ENCODE measurements around the gene GSTM4. TPM values are rescaled to one million over a fixed set of nuclear protein-coding genes. Genes with fewer than 3 reads are reported as not detected.

The GSTM4 gene
- total and polyA plus RNA-seq, 2 donors (not counting 1 experiment from before 2014, with no cell fraction given): 28.6 to 56.5 TPM

DNA sequence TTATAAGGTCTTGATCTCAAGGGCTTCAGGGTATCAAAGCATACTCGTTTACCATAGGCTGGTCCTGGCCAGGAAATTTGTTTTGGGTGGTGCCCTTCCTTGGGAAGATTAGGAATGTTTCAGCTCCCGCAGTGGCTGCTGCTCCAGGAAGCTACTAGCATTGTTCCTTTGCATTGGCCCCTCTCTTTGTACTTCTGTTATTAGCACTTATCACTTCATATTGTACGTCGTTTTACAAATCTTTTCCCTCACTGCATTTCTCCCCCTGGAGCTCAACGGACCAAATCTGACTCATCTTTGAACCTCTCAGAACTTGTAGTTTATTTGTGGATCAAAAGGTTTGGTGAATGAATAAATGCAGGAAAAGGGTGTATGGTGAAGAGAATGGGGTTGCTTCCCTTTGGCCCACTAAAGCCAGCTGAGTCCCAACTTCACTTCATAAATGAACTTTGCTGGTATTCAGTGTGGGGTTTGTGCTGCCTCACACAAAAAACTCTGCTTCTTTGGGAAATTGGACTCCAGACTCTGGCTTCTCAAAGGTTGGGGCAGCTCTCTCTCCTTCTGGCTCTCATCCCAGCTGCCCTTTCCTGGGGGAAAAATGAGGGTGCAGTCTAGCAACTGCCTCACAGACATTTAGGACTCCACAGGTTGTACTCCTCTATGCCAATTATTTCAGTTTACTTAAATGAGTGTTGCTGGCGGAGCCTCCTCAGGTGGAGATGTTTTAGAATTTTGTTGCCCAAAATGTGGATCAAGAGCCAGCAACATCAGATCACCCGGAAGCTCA is 42.3 kb upstream of the GSTM4 start:
- H3K27me3 Mint-ChIP-seq: peaks cover 3% of the 10 kb centered on the region
- no peak overlapping the region for H3K27ac Mint-ChIP-seq
- Histone ChIP-seq H3K9ac (ENCODE audit: low read length) (no peak overlapping the region), H3K27ac (ENCODE audit: low read length in 2 of 2) (no peak overlapping the region), H3K79me2 (ENCODE audit: control insufficient read depth, insufficient read depth, low read length) (no peaks in the 10 kb centered on the region), H3K4me3 (ENCODE audit: control extremely low read depth in 1 of 5, extremely low read depth in 1 of 5, insufficient read depth in 1 of 5, low read depth in 2 of 5, low read length in 4 of 5) (no peak overlapping the region), H3K36me3 (replicated peaks in 1 of 2; ENCODE audit: control extremely low read depth in 1 of 2, control insufficient read depth in 1 of 2, extremely low read depth in 1 of 2, insufficient read depth in 2 of 2, low read length in 1 of 2) (no peaks in the 10 kb centered on the region), H3K4me1 (ENCODE audit: control insufficient read depth in 2 of 2, insufficient read depth in 2 of 2, low read length in 2 of 2) (peaks cover 14 to 15% of the 10 kb centered on the region in 2 donors), H4K20me1 (ENCODE audit: control insufficient read depth, insufficient read depth, low read length, poor library complexity, severe bottlenecking) (no peaks in the 10 kb centered on the region), H3K9me3 (ENCODE audit: control extremely low read depth in 1 of 3, control insufficient read depth in 2 of 3, insufficient read depth in 1 of 3, low read length in 2 of 3) (no peaks in the 10 kb centered on the region), H2AFZ (ENCODE audit: insufficient read depth, low read depth, low read length, poor library complexity, severe bottlenecking) (no peak overlapping the region), H3K4me2 (replicated peaks; ENCODE audit: low read depth, low read length, poor library complexity, severe bottlenecking) (no peak overlapping the region), H3K27me3 (replicated peaks in 1 of 4; ENCODE audit: control extremely low read depth in 1 of 4, control insufficient read depth in 3 of 4, insufficient read depth in 4 of 4, low read length in 3 of 4) (peaks cover 0 to 3% (median 0%) of the 10 kb centered on the region in 4 experiments)
- H3K4me3 Mint-ChIP-seq: no peak overlapping the region
- ChIA-PET CTCF (interaction anchor here (1.5 to 2.8 kb wide), 3 partner anchors 27 to 68 kb away, joined by 3 to 13 read pairs (median 7); no protein-coding TSS in a partner anchor), POLR2A (no interaction called here)
- H3K4me1 Mint-ChIP-seq: peaks cover 15% of the 10 kb centered on the region
- 92% methylated on average over 2 of the region's 7 CpGs for WGBS (ENCODE audit: insufficient coverage)
- TF ChIP-seq EZH2 (IDR thresholded peaks at IDR 0.05; ENCODE audit: borderline replicate concordance, insufficient read depth, low read depth, low read length, poor library complexity, severe bottlenecking) (no peak), CTCF (IDR thresholded peaks at IDR 0.05) (no peak)
- DNase-seq (no peak), ATAC-seq (ENCODE audit: low read depth) (no peak)
- no peaks in the 10 kb centered on the region for H3K9me3 Mint-ChIP-seq (ENCODE audit: insufficient read depth)
- intact Hi-C loops (cut with micrococcal nuclease): no loop called here

DNA sequence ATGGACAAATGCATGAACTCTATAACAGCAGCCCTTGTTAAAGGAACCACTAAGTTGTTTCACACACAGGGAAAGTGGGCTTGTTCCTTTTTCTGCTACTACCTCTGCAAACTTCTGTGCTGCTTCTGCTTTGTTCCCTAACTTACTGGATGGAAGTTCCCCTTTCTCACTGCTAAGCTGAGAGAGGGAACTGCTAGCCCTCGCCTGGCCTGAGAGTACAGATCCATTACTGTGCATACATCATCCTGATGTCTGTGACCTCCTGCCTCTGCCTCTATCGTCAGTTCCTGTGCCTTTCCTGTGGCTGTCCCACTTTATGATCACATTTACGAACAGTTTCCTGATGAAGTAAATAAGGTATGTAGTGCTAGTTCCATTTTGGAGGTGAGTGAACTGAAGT is 40.0 kb upstream of the GSTM4 start:
- peak; percentile 44 for ATAC-seq (ENCODE audit: low read depth)
- H2AFZ ChIP-seq (ENCODE audit: insufficient read depth, low read depth, low read length, poor library complexity, severe bottlenecking): no peak overlapping the region

More for the DNA sequence above, 40.0 kb upstream of the GSTM4 start:
- Mint-ChIP-seq H3K27me3 (peaks cover 3% of the 10 kb centered on the region), H3K4me1 (peaks cover 30% of the 10 kb centered on the region), H3K27ac (peak overlapping the region; percentile 42), H3K9me3 (ENCODE audit: insufficient read depth) (no peaks in the 10 kb centered on the region), H3K4me3 (peak overlapping the region; percentile 1)
- CTCF ChIA-PET: interaction anchor here (1.8 to 3.1 kb wide), 3 partner anchors 14 to 69 kb away, joined by 8 to 18 read pairs (median 16); no protein-coding TSS in a partner anchor
- POLR2A ChIA-PET: no interaction called here
- no peaks in the 10 kb centered on the region for H3K9me3 ChIP-seq (ENCODE audit: control extremely low read depth in 1 of 3, control insufficient read depth in 2 of 3, insufficient read depth in 1 of 3, low read length in 2 of 3)
- no peak overlapping the region for H3K4me3 ChIP-seq (ENCODE audit: control extremely low read depth in 1 of 5, extremely low read depth in 1 of 5, insufficient read depth in 1 of 5, low read depth in 2 of 5, low read length in 4 of 5)
- no peak for TF ChIP-seq CTCF (IDR thresholded peaks at IDR 0.05)
- TF ChIP-seq EZH2 (IDR thresholded peaks at IDR 0.05; ENCODE audit: borderline replicate concordance, insufficient read depth, low read depth, low read length, poor library complexity, severe bottlenecking): no peak
- H3K4me2 ChIP-seq (replicated peaks; ENCODE audit: low read depth, low read length, poor library complexity, severe bottlenecking): peak overlapping the region; percentile 0
- DNase-seq: peak; percentile 76
- peak overlapping the region; percentile 26 to 63 for H3K27ac ChIP-seq (ENCODE audit: low read length in 2 of 2)
- H3K9ac ChIP-seq (ENCODE audit: low read length): no peak overlapping the region
- peaks cover 12% of the 10 kb centered on the region for H3K79me2 ChIP-seq (ENCODE audit: control insufficient read depth, insufficient read depth, low read length)
- peaks cover 22 to 31% of the 10 kb centered on the region in 2 donors for H3K4me1 ChIP-seq (ENCODE audit: control insufficient read depth in 2 of 2, insufficient read depth in 2 of 2, low read length in 2 of 2)
- intact Hi-C loops (cut with micrococcal nuclease): loop anchor here (5.0 kb wide), 1 partner anchor 134 kb away; the partner anchor contains the start of gene ATXN7L2
- H3K36me3 ChIP-seq (replicated peaks in 1 of 2; ENCODE audit: control extremely low read depth in 1 of 2, control insufficient read depth in 1 of 2, extremely low read depth in 1 of 2, insufficient read depth in 2 of 2, low read length in 1 of 2): no peaks in the 10 kb centered on the region
- no peaks in the 10 kb centered on the region for H4K20me1 ChIP-seq (ENCODE audit: control insufficient read depth, insufficient read depth, low read length, poor library complexity, severe bottlenecking)
- peaks cover 0 to 3% (median 0%) of the 10 kb centered on the region in 4 experiments for H3K27me3 ChIP-seq (replicated peaks in 1 of 4; ENCODE audit: control extremely low read depth in 1 of 4, control insufficient read depth in 3 of 4, insufficient read depth in 4 of 4, low read length in 3 of 4)
- WGBS (ENCODE audit: insufficient coverage): 11% methylated on average over 1 of the region's 3 CpGs

Data from B cell (primary cell).